Stimulated activated naive CD4-positive, alpha-beta T cell treated with Interleukin-2 at 50 U/mL for 16 hours (primary cell): ENCODE results near the gene DRD4.
"Not testable (repeated sequence)": the region's sequence is repeated elsewhere in the genome, so short reads cannot be mapped to it uniquely, and the experiment has no call there.

Source experiments
- DNase-seq: peaks from one replicate; lab custom pipeline; 2025; lab: John Stamatoyannopoulos, UW

The DRD4 gene

GRCh38 chr11:643849-644738 lies 7.0 kb downstream of the DRD4 start:
- no peak for DNase-seq

DNA sequence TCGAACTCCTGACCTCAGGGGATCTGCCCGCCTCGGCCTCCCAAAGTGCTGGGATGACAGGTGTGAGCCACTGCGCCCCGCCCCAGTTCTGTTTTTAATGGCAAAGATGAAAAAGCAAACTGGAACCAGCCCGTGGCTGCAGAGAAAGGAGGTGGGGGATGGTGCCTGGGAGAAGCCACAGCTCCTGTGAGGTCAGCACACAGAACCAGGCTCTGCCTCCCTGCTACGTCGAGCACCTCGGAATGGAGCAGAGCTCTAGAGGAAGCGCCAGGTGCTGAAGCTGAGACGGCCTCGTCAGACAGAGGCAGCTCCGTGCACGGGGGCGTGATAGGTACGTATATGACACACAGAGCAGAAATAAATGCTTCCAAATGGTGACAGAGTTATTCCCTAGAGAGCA lies 8.5 kb downstream of the DRD4 start:
- no peak for DNase-seq

DNA sequence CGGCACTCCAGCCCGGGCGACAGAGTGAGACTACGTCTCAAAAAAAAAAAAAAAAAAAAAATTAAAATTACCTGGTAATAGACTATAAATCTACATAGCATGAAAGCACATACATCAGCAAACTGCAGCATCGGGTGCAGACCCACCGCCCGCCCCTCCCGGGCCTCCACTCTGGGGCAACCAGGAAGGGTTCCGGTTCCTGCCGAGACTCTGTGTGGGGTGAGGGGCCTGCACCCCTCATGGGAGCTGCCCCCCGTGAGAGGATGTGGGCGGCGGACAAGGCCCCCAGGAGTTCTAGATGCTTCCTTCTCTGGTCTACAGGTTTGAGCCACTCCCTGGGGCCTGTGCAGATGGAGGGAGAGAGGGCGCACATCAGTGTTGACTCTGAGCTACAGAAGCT lies 9.1 kb downstream of the DRD4 start:
- no peak for DNase-seq

DNA sequence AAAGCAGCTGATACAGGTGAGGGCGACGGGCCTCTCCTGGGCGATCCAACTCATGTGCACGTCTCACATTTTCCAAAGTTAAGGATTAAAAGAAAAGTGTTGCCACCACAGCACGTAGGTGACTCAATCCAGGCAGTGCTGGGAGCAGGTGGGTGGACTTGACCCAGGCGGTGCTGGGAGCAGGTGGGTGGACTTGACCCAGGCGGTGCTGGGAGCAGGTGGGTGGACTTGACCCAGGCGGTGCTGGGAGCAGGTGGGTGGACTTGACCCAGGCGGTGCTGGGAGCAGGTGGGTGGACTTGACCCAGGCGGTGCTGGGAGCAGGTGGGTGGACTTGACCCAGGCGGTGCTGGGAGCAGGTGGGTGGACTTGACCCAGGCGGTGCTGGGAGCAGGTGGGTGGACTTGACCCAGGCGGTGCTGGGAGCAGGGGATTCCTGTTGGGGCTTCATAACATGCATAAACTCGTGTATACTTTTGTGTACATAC lies 10.6 kb downstream of the DRD4 start:
- not testable (repeated sequence) for DNase-seq

GRCh38 chr11:650482-650881 lies 13.4 kb downstream of the DRD4 start:
- DNase-seq = no peak

- not testable (repeated sequence) for DNase-seq
These were observed 16.1 kb downstream of the DRD4 start for GRCh38 chr11:653136-653535.

DNA sequence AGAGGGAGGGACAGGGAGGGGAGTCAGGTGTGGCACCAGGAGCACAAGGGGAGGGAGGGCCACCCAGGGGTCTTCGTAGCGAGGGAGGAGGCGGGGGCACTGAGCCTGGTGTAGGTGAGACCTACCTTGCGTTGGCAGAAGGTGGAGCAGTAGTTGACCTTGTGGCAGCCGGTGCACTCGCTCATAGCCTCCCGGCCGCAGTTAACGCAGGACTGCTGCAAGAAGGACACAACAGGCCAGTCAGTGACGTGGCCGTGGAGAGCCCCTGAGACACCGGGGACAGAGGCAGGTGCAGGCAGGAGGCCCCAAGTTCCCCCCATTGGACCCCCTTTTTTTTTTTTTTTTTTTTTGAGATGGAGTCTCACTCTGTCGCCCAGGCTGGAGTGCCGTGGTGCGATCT lies 16.8 kb downstream of the DRD4 start:
- no peak for DNase-seq

GRCh38 chr11:654444-654843 lies 17.4 kb downstream of the DRD4 start:
- DNase-seq = not testable (repeated sequence)

- no peak for DNase-seq
These were observed 18.1 kb downstream of the DRD4 start for GRCh38 chr11:655036-655726.

DNA sequence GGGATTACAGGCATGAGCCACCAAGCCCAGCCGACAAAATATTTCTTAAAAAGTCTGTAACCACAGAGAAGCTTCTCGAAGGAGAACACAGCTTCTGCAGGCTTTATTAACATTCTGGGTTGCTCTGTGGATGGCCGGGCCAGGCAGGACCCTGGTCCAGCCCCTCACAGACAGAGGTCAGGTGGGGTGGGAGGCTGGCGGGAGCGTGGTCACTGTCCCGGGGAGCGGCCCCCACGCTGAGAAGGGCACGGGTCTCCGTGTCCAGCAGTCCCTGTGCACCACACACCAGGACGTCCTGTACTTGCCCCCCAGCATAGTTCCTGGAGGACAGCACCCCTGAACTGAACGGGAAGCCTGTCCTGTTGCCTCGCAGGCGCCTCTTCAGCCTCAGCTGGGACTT lies 19.4 kb downstream of the DRD4 start:
- DNase-seq = no peak

DNA sequence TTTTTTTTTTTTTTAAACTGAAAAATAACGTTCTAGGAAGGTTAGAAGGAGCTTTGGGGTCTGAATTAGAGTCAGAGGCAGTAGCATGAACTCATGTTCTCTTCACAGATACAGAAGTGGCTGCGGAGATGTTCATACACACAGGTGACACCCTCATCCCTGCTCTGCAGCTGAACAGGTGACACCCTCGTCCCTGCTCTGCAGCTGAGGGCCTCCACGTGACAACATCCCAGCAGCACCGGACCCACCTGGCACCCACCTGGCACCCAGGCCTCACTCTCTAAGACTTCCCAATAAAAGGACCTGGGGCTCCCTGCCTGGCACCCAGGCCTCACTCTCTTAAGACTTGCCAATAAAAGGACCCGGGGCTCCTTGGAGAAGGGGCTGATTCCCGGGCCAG lies 19.8 kb downstream of the DRD4 start:
- no peak for DNase-seq

- no peak for DNase-seq
These were observed 20.6 kb downstream of the DRD4 start for GRCh38 chr11:657691-658126.

DNA sequence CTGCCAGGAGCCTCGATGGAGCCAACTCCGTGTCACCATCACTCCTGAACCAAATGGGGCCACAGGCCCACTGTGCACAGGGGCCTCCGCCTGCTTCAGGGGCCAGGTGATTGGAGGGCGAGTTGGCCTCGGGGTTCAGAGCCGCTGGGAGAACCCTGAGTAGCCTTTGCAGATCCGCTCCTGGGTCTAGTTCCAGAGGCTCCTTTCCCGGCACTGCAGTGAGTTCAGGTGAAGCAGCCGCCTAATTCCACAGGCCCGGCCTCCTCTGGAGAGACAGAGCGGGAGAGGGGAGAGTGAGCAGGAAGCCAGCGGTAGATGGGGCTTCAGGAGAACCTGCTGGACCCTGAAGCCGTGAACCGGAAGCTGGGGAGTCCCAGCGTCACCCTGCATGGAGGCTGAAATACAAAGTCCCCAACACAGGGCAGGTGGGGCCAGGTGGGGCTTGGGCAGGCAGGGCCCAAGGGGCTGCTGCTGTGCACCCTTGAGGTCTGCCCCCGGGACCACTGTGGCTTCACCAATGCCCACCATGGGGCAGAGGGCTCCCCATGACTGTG lies 22.5 kb downstream of the DRD4 start:
- no peak for DNase-seq

DNA sequence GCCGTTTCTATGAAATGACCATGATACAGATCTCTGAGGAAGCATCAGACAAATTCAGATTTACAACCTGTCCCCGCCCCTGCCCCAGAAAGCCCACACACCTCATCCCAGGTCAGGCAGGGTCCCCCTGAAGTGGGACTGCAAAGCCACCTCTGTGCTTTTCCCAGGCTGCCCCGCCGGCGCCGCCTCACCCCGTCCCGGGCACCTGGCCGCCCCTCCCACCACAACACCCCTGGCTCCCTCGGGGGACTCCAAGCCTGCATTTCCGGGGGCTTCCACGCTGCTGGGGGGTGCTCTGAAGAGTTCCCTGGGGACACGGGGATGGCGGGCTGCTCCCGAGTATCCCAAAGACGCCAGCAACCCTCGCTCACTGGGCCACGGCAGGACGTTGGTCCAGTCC lies 23.2 kb downstream of the DRD4 start:
- no peak for DNase-seq

DNA sequence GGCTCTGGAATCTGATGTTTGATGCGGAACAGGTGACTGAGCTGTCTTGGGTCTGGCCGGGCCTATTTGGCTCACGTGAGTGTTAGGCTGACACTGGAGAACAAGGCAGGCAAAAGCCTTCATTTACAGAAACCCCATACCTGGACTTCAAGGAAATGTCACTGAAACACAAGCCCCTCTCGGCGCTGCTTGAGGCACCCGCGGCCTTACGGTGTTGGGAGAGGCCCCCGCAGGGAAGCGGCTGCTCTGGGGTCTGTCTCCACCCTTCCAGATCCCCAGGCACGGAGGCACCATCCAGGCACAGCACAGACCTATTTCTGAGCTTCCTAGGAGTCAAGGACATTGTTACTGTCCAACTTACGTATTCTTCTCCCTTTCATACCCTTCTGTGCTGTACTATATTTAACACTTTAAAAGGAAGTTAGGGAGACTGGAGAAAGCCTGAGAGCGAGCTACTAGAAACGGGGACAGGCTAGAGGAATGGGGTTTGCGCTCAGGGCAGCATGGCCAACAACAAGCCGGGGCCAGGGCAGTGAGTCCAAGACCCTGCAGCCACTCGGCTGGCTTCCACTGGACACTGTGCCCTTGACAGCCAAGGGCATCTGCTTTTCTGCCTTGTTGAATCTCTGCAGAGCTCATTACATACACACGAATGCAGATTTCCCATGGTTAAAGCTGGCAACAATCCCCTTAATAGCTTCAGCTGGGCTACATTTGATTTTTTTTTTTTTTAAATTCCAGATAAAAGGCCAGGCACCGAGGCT lies 23.8 kb downstream of the DRD4 start:
- no peak for DNase-seq

DNA sequence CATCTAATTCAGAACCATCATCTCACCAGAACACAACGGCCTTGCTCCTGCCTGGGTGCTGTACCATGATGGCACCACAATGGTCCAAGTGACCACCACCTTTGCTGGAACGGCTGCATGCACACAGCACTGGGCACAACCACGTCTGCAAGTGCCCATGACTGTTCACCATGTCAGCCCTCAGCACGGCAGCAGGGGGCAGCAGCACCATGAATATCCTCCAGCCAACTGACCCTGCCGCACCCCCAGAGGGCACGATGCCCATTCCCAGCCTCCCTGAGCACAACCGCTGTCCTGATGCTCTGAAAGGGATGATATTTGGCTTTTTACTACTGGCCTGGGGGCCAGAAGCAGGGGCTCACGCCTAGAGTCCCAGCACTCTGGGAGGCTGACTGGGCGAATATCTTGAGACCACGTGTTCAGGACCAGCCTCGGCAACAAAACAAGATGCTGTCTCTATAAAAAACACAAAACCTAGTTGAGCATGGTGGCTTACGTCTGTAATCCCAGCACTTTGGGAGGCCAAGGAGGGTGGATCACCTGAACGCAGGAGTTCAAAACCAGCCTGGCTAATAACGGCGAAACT lies 25.7 kb downstream of the DRD4 start:
- DNase-seq = peak; percentile 10

- no peak for DNase-seq
These were observed 28.1 kb downstream of the DRD4 start for GRCh38 chr11:665062-665703.

- DNase-seq = no peak
These were observed 28.7 kb downstream of the DRD4 start for GRCh38 chr11:665704-666281.

- no peak for DNase-seq
These were observed 36.8 kb downstream of the DRD4 start for GRCh38 chr11:673866-674265.

DNA sequence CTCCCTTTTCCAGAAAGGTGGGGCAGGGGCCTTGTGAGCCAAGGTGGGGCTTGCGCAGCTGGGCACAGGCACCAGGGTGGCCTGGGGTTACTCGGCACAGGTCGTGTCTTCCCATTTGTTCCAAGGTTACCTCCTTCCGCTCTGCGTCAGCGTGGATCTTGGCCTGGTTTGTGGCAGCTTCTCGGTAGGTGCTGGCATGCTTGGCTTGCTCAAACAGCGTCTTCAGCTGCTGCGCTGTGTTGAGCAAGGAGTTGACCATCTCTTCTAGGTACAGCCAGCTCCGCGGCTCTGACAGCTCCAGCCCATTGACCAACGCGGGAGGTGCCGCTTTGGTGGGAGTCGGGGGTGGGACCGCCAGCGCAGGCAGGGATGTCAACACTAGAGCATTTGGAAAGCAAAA lies 37.3 kb downstream of the DRD4 start:
- DNase-seq = no peak

DNA sequence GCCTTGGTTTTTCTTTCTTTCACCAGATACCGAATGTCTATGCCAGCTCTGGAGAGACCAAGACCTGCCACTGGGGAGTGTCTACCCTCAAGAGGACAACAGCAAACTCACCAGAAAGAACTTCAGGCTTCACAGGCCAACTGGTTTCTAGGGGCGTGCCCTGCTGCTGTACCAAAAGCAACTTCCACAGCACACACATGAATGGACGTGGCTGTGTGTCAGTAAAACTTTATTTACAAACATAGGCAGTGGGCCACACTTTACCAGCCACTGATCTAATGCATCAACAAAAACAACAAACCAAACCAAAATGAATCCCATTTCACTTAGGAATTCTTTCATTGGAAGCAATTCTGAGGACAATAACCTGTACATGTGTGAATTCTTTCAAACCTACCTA lies 41.2 kb downstream of the DRD4 start:
- no peak for DNase-seq
